Left colon (tissue), 2 donors: Measurements from ENCODE around the gene PARVA. TPM values are rescaled to one million over a fixed set of nuclear protein-coding genes. Genes with fewer than 3 reads are reported as not detected.

Experiments
- ATAC-seq: fragments of 200-7000 bp; cut with Tn5 transposase; one replicate; pipeline ENCODE4 v1.9.1; 2020; ENCODE audit warnings: mild to moderate bottlenecking, moderate library complexity
- DNase-seq, 2 donors: peaks; one replicate each; pipeline ENCODE4 v3.0.0-alpha.2; 2020
- intact Hi-C, 2 donors: fragments of 100-400 bp; cut with DNase I in 1 of 2; cut with micrococcal nuclease in 1 of 2; formaldehyde crosslinking; loops; one replicate each; pipeline versions ENCODE4 v1.11.2 to v1.14.0; 2022; cut with DNase I, micrococcal nuclease
- total RNA-seq, 2 donors: library from RNA; stranded (reverse); fragmentation: NEBNext Ultra II Directional; extraction: Animal tissue kit (Norgen Biotek cat#: 25700); gene quantifications; one replicate each; pipeline ENCODE4 v1.2.1, GENCODE V29; 2021
- donor health status: DM: no; HTN: no; CAD: no.
- donor health status: DM: yes; HTN: yes; CAD: no.

The PARVA gene
- total RNA-seq, 2 donors from 2014 or later, result 55.3 to 70.4 TPM

DNA sequence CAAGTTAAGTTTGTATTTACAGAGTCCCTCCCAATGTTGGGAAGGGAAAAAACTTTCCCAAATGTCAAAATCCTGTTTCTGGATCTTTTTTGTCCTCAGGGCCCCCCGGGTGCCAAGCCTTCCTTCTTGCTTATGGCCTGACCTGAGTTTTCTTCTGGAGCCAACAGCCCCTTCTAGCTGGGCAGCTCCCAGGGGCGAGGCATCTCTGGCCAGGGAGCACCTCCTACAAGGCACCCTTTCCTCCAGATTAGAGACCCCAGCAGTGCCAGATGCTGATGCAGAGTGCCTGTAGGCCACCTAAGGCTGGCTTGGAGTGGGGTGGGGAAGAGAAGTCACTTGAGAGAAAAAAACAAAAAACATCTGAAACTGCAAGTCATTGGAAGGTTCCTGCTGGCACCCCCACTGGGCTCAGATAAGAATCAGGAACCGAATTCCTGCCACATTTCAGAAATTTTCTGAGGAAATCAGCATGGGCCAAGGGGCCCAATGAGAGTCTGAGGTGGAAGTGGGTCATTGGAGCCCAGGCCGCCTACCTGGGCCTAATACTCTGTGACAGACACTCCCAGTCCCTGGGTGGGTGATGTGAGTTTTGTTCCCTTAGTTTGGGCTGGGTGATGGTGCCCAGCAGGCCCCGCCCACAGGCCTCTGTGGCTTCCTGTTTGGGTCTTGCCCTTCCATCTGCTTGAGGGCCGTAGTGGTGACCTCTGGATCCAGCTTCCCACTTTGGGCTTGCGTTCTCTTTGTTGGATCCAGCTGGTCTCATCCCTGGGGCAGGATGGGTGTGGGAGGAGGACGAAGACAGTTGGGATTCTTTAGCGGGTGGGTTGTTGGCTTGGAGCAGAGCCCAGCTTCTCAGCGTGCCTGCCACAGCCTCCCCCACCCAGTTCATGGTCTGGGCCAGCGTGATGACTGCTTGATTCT lies 40.6 kb downstream of the PARVA start:
- intact Hi-C loops, result no loop called here
- ATAC-seq (no peak), DNase-seq (no peak)

DNA sequence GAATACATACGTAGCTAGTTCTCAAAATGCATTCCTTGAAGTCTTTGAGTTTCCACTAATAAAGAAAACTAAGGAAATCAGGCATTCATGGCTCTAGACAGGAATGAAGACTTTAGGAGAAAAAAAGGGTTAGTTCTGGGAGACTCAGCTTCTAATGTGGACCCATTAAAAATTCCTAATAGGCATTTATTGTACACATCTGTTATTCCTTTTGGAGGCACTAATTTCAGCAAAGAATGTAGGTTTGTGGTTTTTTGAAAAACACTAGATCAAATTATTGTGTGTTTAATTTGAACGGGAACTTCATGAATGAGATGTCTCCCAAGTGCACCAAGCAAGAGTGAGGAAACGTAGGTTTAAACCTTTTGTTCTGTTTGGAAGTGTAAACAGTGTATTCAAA lies 42.7 kb downstream of the PARVA start:
- intact Hi-C loops, result no loop called here
- ATAC-seq, result no peak

GRCh38 chr11:12420706-12421105 lies 43.3 kb downstream of the PARVA start:
- DNase-seq (no peak), ATAC-seq (no peak)
- intact Hi-C loops, result no loop called here

More for the DNA sequence above, 42.7 kb downstream of the PARVA start:
- DNase-seq, result no peak

DNA sequence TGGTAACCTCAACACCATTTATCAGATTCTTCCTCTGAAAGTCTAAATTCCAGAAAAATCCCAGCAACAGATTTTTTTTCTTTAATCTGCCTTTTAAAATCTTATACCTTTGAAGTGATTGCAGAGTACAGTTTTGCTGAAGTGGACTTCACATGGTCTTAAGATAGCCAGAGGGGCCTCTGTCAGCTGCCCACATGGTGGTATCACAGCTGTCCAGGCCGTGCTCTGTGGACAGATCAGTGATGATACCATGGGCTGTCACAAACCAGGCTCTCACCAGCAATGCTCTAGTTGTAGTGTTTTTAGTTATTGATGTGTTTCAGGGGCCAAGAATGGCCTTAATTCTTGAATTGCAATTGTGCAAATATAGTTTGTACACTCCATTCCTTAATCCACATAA lies 44.0 kb downstream of the PARVA start:
- ATAC-seq (no peak), DNase-seq (no peak)
- intact Hi-C loops, result no loop called here

- intact Hi-C loops, result no loop called here
- DNase-seq (no peak), ATAC-seq (no peak)
These were observed 48.8 kb downstream of the PARVA start for GRCh38 chr11:12426176-12426575.

GRCh38 chr11:12429155-12429554 lies 51.8 kb downstream of the PARVA start:
- DNase-seq (peak in 1 of 2 donors; percentile 27), ATAC-seq (peak; percentile 82)
- intact Hi-C loops, result no loop called here

GRCh38 chr11:12430351-12430750 lies 53.0 kb downstream of the PARVA start:
- ATAC-seq (peak; percentile 38), DNase-seq (no peak)
- intact Hi-C loops, result no loop called here

DNA sequence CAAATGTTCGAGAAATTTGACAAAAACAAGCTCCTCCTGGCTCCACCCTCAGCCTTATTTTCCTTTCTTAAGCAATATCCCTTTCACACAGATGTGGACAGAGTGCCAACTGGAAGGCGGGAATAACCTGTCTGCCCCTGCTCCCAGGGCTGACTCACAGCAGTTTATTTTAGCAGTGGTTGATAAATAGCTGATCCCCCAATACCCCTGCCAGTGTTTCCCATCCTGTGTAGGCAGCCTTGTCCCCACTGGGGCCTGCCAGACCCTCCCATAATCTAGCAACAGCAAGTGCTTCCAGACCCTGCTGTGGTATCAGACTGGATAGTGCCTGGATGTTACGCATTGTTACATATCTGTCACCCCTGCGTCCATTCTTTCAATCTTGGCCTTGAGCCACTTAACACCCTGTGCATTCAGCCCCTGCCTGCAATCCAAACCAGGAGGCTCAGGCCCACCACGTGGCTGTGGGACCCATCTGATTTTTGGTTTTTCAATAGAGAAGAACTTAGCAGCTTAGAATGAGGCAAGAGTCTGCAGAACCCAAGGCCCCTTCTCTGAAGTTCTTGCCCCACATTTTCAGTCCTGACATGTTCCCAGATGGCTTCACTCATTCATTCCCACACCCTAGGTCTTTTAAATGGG lies 53.7 kb downstream of the PARVA start:
- intact Hi-C loops, result no loop called here
- ATAC-seq (peak; percentile 80), DNase-seq (peak; percentile 60 to 84)

- intact Hi-C loops, result no loop called here
- no peak for DNase-seq
- no peak for ATAC-seq
These were observed 55.1 kb downstream of the PARVA start for GRCh38 chr11:12432507-12432906.

DNA sequence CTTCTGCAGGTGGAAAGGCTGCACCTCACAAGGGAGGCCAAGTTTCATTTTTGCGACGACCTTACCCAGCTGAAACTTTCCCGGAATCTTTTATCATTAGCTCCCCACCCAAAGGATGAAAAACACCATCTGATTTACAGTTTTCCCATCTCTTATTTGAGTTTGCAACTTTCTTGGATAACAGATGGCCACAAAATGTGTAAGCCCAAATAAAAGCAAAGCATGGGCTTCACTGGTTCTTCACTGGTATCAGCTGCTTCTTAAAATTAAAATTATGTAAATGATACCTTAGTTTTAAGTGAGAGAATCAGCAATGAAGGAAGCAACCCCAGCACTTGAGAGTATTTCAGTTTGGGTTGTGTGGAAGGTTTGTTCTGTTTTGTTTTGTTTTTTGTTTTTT lies 55.8 kb downstream of the PARVA start:
- intact Hi-C loops, result no loop called here
- ATAC-seq (no peak), DNase-seq (no peak)

- ATAC-seq (no peak), DNase-seq (peak in 1 of 2 donors; percentile 54)
- intact Hi-C loops, result no loop called here
These were observed 56.4 kb downstream of the PARVA start for GRCh38 chr11:12433571-12434324.

DNA sequence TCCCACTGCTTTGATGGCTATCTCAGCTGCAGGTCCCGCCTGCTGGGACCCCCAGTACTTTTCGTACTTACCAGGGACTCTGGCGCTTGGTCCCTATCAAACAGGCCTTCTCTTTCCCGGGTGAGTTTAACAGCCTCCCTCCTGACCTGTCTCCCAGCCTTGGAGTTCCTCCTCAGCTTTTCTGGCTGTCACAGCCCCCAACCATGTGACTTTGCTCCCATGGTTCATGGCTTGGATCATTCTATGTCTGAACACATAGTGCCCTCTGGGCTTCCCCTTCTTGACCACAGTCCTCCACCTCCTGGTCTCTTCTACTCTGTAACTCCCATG lies 56.9 kb downstream of the PARVA start:
- ATAC-seq (no peak), DNase-seq (no peak)
- intact Hi-C loops, result no loop called here

DNA sequence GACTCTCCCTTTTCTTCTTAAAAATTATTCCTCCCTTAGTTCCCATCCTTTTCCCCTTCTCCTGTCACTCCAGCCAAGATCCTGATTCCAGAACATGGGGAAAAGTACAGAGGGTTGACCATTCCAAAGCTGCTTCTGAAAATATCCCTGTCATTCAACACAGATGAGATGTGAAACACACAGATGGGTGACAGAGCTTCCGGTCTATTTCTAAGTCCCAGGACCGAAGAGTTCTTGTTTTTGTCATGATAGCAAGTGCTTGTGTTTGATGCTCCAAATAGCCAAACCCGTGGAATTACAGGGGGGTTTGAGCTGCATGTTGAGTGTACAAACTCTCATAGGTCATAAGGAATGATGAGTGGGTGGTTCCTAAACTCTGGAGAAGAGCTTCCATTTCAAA lies 57.9 kb downstream of the PARVA start:
- no peak for DNase-seq
- ATAC-seq, result no peak
- intact Hi-C loops, result no loop called here

DNA sequence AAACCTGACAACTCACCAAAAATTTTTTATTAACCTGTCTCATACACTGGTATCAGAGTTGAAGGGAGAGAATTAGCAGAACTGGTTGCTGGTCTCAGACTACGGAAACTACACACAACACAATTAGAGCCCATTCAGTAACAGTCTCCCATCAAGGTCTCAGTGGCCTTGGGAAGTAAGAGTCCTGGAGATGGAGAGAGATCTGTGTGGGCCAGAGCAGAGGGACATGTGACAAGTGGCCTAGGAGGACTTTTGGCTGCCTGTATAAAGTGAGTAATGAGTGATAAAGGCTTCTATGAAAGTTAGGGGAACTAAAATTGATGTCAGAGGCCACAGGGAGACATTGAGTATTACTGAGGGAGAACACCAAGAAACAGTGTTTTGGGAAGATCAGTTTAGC lies 58.9 kb downstream of the PARVA start:
- DNase-seq (no peak), ATAC-seq (no peak)
- intact Hi-C loops, result no loop called here

DNA sequence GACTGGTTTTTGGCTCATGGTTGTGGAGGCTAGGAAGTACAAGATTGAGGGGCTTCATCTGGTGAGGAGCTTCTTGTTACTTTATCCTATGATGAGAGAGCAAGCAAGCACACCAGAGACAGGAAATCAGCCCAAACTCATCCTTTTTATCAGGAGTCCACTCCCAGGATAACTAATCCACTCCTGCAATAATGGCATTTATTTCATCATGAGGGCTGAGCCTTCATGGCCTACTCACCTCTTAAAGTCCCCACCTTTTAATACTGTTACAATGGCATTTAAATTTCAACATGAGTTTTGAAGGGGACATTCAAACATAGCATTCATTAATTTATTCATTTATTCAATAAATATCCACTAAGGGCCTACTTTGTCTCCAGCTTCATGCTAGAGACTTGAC lies 60.9 kb downstream of the PARVA start:
- intact Hi-C loops, result no loop called here
- ATAC-seq (no peak), DNase-seq (no peak)

- DNase-seq, result peak; percentile 48 to 71
- ATAC-seq, result peak; percentile 97
- intact Hi-C loops, result no loop called here
These were observed 62.2 kb downstream of the PARVA start for GRCh38 chr11:12439615-12440014.

DNA sequence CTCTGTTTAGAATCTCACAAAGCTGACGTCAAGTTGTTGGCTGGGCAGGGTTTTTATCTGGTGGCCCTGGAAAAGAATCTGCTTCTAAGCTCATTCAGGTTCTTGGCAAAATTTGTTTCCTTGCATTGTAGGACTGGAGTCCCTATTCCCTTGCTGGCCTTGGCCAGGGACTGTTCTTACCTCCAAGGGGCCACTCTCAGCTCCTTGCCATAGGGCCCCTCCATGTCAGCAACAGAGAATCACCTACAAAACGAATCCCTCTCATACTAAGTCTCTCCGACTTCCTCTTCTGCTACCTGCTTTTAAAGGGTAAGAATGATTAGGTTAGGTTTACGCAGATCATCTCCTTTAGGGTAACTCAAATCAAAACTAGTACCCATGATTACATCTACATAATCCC lies 63.2 kb downstream of the PARVA start:
- ATAC-seq, result no peak
- no peak for DNase-seq
- intact Hi-C loops, result no loop called here

GRCh38 chr11:12441231-12441861 lies 64.0 kb downstream of the PARVA start:
- ATAC-seq, result no peak
- no peak for DNase-seq
- intact Hi-C loops, result no loop called here

DNA sequence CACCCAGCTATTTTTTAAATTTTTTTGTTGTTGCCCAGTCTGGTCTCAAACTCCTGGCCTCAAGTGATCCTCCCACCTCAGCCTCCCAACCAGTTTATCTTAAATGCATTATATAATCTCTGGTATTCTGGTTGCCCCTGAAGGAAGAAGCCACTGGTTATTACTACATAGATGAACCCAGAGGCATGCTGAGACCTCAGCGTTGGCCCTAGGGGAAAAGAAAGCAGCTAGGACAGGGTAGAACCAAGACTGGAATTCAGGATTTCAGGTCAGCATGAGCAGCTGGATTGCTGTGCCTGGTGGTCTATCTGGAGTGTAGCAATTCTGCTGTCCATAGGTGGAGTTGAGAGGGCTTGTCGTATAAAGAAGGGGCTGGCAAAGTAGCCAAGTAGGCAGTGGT lies 67.2 kb downstream of the PARVA start:
- intact Hi-C loops, result no loop called here
- DNase-seq (no peak), ATAC-seq (no peak)
